HG02798 (cell line): ENCODE results near the gene SPATA31C1.
"Not testable (repeated sequence)": the region's sequence is repeated elsewhere in the genome, so short reads cannot be mapped to it uniquely, and the experiment has no call there.

Source experiments
- ATAC-seq: cut with Tn5 transposase; IDR thresholded peaks from one replicate; pipeline ENCODE4 v1.9.1; 2021; ENCODE audit warnings: mild to moderate bottlenecking; ENCODE audit not compliant: unreplicated experiment, poor library complexity

SPATA31C1 gene

GRCh38 chr9:87886210-87886932 lies 31.4 kb upstream of the SPATA31C1 start:
- no peak for ATAC-seq

GRCh38 chr9:87886933-87887505 lies 30.7 kb upstream of the SPATA31C1 start:
- ATAC-seq, result no peak

- ATAC-seq, result no peak
Observed at GRCh38 chr9:87887661-87888480, 29.9 kb upstream of the SPATA31C1 start.

GRCh38 chr9:87888501-87888900 lies 29.3 kb upstream of the SPATA31C1 start:
- ATAC-seq, result no peak

DNA sequence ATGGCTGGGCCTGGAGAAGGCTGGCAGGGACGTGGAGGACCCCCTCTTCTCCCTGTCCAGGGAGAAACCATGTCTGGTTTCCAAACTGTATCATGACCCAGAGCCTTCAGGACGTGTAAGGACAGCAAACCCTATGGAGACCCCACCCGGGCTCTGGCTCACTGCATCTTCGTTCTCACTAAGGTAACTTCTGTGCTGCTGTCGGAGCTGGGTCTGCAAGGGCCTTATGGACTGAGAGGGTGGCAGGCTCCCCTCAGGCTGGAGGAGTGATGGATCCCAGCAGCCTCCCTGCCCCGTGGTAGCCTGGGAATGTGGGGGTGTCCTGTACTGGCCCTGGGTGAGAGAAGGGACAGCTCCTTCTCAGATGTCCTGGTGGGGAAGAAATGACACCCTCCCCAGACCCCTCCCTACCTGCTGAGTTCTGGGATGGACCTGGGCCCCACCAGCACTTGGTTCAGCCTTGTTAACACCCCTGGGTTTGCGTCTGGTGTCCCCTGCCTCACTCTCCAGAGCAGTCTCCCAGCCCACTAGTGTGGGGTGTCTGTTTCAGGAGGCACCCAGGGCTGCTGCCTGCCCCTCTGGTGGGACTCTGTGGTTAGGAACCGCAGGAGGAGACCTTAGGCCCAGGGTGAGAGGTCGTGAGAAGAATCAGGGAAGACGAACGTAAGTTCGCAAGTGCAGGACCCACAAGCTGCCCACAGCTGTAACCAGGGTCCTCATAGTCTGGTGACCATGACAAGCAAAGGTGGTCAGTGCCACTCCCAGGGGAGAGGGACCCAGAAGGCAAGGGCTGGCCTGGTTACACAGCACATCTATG lies 28.5 kb upstream of the SPATA31C1 start:
- no peak for ATAC-seq

GRCh38 chr9:87889882-87890252 lies 27.9 kb upstream of the SPATA31C1 start:
- ATAC-seq, result no peak

DNA sequence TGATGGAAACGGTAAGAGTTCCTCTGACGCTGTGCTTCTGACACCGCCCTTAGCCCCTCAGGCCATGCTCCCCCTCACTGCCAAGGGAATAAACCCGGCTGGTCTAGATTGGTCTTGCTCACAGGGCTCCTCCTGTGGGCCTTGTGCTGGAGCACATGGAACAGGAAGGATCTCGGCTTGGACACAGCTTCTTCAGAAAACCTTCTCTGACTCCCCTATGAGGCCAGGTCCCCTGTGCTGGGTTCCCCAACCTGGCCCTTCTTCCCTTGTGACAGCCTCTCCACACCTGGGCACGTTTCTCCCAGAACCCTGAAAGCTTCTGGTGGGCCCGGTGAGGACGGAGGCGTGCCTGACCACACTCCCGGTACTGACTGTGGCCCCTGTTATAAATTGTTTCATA lies 26.9 kb upstream of the SPATA31C1 start:
- no peak for ATAC-seq

DNA sequence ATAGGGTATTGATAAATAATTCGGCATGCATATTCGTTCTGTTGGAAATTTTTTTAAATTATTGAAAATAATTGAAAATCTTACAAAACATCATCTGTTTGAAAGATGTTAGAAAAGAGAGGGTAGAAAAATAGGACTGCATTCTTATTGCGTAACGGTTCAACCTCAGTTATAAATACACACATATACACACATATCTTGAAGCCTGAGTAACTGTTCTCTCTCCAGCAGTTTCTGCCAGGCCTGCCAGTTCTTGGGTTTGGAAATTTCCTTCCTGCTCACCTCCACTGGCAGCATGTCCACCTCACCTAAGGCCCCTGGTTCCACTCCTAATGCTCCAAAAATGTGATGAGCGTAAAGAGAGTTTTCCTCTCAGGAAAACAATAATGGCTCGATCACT lies 26.0 kb upstream of the SPATA31C1 start:
- no peak for ATAC-seq

- no peak for ATAC-seq
Observed at GRCh38 chr9:87892956-87893355, 24.8 kb upstream of the SPATA31C1 start.

GRCh38 chr9:87894998-87895625 lies 22.6 kb upstream of the SPATA31C1 start:
- no peak for ATAC-seq

DNA sequence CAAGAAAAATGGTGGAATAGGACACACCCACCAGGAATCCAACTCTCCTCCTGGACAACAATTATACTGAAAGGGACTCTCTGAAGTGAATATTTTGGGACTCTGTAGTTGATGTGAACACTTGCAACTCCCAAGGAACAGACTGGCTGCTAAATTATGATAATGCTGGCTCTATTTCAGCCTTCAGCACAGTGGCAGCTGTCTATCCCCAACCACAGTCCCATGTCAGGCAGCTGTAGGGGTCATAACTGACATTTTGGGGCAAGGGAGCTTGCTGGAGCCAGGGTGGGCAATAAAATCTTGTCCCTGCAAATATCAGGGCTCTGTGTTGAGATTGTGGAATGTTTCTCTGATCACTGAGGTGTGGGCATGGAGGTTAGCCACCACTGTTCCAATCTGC lies 20.9 kb upstream of the SPATA31C1 start:
- ATAC-seq, result no peak

DNA sequence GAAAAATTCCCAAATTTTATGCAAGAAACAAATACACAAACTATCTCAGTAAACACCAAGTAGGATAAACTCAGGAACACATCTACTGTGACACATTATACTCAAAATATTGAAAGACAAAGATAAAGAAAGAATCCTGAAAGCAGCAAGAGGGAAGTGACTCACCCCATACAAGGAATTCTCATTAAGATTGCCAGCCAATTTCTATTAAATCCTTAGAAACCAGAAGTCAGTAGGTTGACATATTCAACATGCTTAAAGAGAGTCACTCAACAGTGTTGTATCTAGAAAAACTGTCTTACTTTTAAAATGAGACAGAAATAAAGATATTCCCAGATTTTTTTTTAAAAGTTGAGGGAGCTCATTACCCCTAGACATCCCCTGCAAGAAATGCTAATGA lies 19.6 kb upstream of the SPATA31C1 start:
- ATAC-seq, result no peak

- ATAC-seq, result not testable (repeated sequence)
Observed at GRCh38 chr9:87902371-87902770, 15.4 kb upstream of the SPATA31C1 start.

GRCh38 chr9:87909310-87910041 lies 8.3 kb upstream of the SPATA31C1 start:
- ATAC-seq, result no peak

DNA sequence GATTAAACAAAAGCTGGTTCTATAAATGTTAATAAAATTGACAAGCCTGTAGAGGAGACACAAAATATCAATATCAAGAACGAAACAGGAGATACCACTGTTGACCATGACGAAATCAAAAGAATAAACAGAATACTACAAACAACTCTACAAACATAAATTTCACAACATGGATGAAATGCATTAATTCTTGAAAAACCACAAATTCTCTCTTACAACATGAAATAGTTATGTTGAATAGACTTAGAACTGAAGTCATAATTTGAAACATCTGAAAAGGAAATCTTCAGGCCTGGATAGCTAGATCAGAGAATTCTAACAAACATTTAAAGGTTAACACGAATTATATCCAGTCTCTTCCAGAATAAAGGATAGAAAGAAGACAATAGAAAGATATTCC lies 6.9 kb upstream of the SPATA31C1 start:
- no peak for ATAC-seq

GRCh38 chr9:87919013-87919412 lies 1.3 kb downstream of the SPATA31C1 start:
- not testable (repeated sequence) for ATAC-seq

GRCh38 chr9:87921561-87921960 lies 3.8 kb downstream of the SPATA31C1 start:
- not testable (repeated sequence) for ATAC-seq

GRCh38 chr9:87923012-87923411 lies 5.2 kb downstream of the SPATA31C1 start:
- ATAC-seq, result not testable (repeated sequence)

GRCh38 chr9:87924851-87925250 lies 7.1 kb downstream of the SPATA31C1 start:
- not testable (repeated sequence) for ATAC-seq
